Panc1 (cell line): ENCODE results near the gene MEIOC. TPM values are rescaled to one million over a fixed set of nuclear protein-coding genes. Genes with fewer than 3 reads are reported as not detected.

Source experiments
- ATAC-seq: fragments of 200-7000 bp; cut with Tn5 transposase; 2 replicates; pipeline ENCODE4 v1.9.1; 2020; ENCODE audit warnings: mild to moderate bottlenecking, moderate library complexity
- BruUV-seq: library from RNA; stranded (reverse); fragments of 400-500 nt; replicated peaks from 2 replicates; lab custom pipeline; 2021; lab: Mats Ljungman, UMichigan
- CTCF ChIA-PET: fragments of 300-600 bp; sonication (Branson Sonifier 250); formaldehyde crosslinking; loops from one replicate; lab custom pipeline; 2022; ENCODE audit warnings: antibody characterized with exemption; lab: Charles Lee
- POLR2A ChIA-PET: fragments of 300-600 bp; sonication (Branson Sonifier 250); formaldehyde crosslinking; loops from one replicate; lab custom pipeline; 2022; ENCODE audit warnings: antibody characterized with exemption; lab: Charles Lee
- DNase-seq: peaks from one replicate; pipeline ENCODE4 v3.0.0-alpha.2; 2010; ENCODE audit warnings: low read depth, low spot score
- H3K27ac ChIP-seq: 2 replicates; pipeline ENCODE4 v1.5.1; 2011; ENCODE audit warnings: mild to moderate bottlenecking, low read length, inconsistent platforms
- H3K27me3 ChIP-seq: fragments of 200-500 bp; sonication (Bioruptor generic); 2 replicates; pipeline ENCODE4 v1.6.0; 2014; ENCODE audit warnings: low read length, inconsistent platforms; ENCODE audit not compliant: control insufficient read depth, insufficient read depth
- H3K36me3 ChIP-seq: fragments of 200-500 bp; sonication (Bioruptor generic); 2 replicates; pipeline ENCODE4 v1.5.1; 2014; ENCODE audit warnings: inconsistent platforms, mild to moderate bottlenecking, low read length, moderate library complexity; ENCODE audit not compliant: control insufficient read depth, insufficient read depth
- H3K4me1 ChIP-seq: 2 replicates; pipeline ENCODE4 v1.5.1; 2011; ENCODE audit warnings: inconsistent platforms, mild to moderate bottlenecking, low read length, moderate library complexity; ENCODE audit not compliant: control insufficient read depth, insufficient read depth
- H3K4me3 ChIP-seq, 2 experiments: 2 replicates each; pipeline ENCODE4 v1.5.1; 2011 to 2012; ENCODE audit warnings: low read depth in 2 of 2, low read length in 2 of 2, mild to moderate bottlenecking in 2 of 2, inconsistent platforms in 1 of 2, moderate library complexity in 1 of 2
- H3K9me3 ChIP-seq: fragments of 200-500 bp; sonication (Bioruptor generic); 2 replicates; pipeline ENCODE4 v1.5.1; 2014; ENCODE audit warnings: low read depth, mild to moderate bottlenecking, inconsistent platforms, low read length, moderate library complexity; ENCODE audit not compliant: control insufficient read depth, insufficient read depth
- POLR2AphosphoS5 ChIP-seq: IDR thresholded peaks from 2 replicates; pipeline ENCODE4 v1.6.1; 2012; ENCODE audit warnings: mild to moderate bottlenecking, low read depth, low read length, moderate library complexity
- SIN3A ChIP-seq: IDR thresholded peaks from 2 replicates; pipeline ENCODE4 v1.6.1; 2012; ENCODE audit warnings: low read depth, mild to moderate bottlenecking, low read length, moderate library complexity, borderline replicate concordance; ENCODE audit not compliant: insufficient read depth
- TCF7L2 ChIP-seq: IDR thresholded peaks from 2 replicates; pipeline ENCODE4 v1.6.1; 2011; ENCODE audit warnings: mild to moderate bottlenecking, low read depth, low read length, inconsistent platforms
- in situ Hi-C: cut with HindIII; loops from 2 replicates; pipeline ENCODE4 v1.10.0; 2016; ENCODE audit warnings: low sequenced_read_pairs, low pct_unique_long_range_greater_than_20kb
- intact Hi-C: fragments of 100-400 bp; cut with micrococcal nuclease; formaldehyde crosslinking; loops from one replicate; pipeline ENCODE4 v1.10.0; 2022; ENCODE audit not compliant: unreplicated experiment
- total RNA-seq: library from RNA; stranded (reverse); gene quantifications from one replicate; pipeline ENCODE4 v1.2.1, GENCODE V29; 2021; ENCODE audit not compliant: unreplicated experiment
- TF ChIP-seq, protein P1 (sequence below): fragments of 450-650 bp; IDR thresholded peaks from 2 replicates; pipeline ENCODE4 v1.5.1; 2017; ENCODE audit warnings: mild to moderate bottlenecking
- TF ChIP-seq, protein P2 (sequence below), 2 experiments: IDR thresholded peaks; 2 replicates each; pipeline ENCODE4 v1.6.1; 2011 to 2012; ENCODE audit warnings: low read depth in 2 of 2, control low read depth in 1 of 2, low read length in 1 of 2, mild to moderate bottlenecking in 1 of 2, moderate library complexity in 1 of 2; ENCODE audit not compliant: insufficient read depth in 1 of 2

Gene MEIOC
- total RNA-seq, 1 experiment from 2014 or later = 0.82 TPM

DNA sequence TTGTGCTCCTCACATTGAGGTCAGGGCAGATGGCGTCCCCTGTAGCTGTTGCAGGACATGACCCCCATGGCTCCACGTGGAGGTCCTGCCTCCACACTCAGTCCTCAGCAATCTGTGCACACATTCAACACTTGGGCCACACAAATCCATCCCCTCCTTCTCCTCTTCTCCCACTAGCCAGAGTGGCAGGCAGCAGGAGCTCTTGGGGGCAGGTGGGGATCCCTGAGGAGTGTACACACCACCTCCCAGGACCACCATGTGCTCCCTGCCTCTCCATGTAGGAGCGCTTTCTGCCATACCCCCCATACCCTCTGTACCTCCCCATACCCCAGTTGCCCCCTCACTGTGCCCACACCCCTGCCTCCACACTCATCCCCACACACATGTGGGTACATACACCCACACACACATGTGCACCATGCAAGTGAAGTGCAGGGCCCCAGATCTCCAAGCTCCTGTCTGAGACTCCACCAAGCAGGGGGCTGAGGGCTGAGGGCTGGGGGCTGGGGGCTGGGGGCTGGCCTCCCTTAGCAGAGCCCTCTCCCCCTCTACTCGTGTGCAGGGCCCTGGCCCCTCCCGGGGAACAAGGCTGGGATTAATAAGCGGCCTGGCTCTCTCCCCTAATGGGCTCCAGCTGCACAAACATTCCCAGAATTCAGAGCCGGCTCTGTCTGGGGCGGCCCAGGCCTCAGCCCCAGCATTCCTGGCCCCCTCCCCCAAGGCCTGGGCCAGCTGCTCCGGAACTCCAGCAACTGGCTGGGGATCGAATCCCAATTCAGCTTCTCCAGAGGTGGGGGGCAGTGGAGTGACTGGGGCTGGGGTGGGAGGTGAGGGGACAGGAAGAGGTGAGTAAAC lies 48.2 kb upstream of the MEIOC start:
- Histone ChIP-seq H3K27ac (no peak overlapping the region), H3K4me1 (no peaks in the 10 kb centered on the region; the same call in 1 of the 2 replicates), H3K36me3 (no peaks in the 10 kb centered on the region), H3K9me3 (no peaks in the 10 kb centered on the region), H3K27me3 (no peaks in the 10 kb centered on the region), H3K4me3 (no peak overlapping the region)
- in situ Hi-C loops (no loop called here), intact Hi-C loops (no loop called here)
- no TSS peak for BruUV-seq
- ChIA-PET CTCF (no interaction called here), POLR2A (interaction anchor here (0.6 to 0.7 kb wide), 2 partner anchors 26 to 68 kb away, joined by 5 to 10 read pairs; no protein-coding TSS in a partner anchor)
- ATAC-seq (no peak; the same call in 1 of the 2 replicates), DNase-seq (no peak)
- TF ChIP-seq POLR2AphosphoS5 (no peak), TCF7L2 (no peak), SIN3A (no peak)
- TF ChIP-seq, protein P1, sequence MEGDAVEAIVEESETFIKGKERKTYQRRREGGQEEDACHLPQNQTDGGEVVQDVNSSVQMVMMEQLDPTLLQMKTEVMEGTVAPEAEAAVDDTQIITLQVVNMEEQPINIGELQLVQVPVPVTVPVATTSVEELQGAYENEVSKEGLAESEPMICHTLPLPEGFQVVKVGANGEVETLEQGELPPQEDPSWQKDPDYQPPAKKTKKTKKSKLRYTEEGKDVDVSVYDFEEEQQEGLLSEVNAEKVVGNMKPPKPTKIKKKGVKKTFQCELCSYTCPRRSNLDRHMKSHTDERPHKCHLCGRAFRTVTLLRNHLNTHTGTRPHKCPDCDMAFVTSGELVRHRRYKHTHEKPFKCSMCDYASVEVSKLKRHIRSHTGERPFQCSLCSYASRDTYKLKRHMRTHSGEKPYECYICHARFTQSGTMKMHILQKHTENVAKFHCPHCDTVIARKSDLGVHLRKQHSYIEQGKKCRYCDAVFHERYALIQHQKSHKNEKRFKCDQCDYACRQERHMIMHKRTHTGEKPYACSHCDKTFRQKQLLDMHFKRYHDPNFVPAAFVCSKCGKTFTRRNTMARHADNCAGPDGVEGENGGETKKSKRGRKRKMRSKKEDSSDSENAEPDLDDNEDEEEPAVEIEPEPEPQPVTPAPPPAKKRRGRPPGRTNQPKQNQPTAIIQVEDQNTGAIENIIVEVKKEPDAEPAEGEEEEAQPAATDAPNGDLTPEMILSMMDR = no peak
- TF ChIP-seq, protein P2, sequence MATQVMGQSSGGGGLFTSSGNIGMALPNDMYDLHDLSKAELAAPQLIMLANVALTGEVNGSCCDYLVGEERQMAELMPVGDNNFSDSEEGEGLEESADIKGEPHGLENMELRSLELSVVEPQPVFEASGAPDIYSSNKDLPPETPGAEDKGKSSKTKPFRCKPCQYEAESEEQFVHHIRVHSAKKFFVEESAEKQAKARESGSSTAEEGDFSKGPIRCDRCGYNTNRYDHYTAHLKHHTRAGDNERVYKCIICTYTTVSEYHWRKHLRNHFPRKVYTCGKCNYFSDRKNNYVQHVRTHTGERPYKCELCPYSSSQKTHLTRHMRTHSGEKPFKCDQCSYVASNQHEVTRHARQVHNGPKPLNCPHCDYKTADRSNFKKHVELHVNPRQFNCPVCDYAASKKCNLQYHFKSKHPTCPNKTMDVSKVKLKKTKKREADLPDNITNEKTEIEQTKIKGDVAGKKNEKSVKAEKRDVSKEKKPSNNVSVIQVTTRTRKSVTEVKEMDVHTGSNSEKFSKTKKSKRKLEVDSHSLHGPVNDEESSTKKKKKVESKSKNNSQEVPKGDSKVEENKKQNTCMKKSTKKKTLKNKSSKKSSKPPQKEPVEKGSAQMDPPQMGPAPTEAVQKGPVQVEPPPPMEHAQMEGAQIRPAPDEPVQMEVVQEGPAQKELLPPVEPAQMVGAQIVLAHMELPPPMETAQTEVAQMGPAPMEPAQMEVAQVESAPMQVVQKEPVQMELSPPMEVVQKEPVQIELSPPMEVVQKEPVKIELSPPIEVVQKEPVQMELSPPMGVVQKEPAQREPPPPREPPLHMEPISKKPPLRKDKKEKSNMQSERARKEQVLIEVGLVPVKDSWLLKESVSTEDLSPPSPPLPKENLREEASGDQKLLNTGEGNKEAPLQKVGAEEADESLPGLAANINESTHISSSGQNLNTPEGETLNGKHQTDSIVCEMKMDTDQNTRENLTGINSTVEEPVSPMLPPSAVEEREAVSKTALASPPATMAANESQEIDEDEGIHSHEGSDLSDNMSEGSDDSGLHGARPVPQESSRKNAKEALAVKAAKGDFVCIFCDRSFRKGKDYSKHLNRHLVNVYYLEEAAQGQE (IDR thresholded peaks at IDR 0.05; ENCODE audit: insufficient read depth in 1 of 2, low read depth in 2 of 2, low read length in 1 of 2) = no peak

DNA sequence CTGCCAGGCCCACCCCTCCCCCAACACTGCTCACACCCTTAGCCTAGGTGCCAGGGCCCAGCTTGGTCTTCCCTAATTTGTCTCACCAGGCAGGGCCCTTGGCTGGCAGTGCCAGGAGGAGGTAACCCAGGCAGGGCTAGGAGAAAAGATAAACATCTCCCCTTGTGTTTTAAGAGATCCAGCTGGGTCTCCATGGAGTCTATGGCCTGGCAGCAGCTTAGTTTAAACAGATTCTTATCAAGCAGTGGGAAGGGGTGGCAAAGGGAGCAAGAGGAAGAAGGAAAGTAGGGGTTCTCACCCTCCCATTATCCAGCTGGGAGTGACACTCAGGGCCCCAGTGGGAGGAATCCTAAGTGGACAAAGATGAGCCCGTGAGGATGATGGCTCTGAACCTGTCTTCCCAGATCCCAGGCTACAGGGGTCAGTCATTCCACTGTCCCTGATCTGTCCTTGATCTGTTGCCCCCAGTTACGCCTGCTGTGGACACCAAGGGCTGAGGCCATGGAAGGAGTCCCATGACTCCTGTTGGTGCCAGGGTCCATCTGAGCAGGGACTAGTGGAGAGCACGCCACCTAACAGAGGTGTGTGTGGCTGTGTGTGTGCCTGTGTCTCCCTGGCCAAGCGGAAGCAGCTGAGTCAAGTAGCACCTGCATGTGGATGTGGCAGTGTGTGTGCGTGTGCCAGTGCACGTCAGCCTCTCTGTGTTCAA lies 47.4 kb upstream of the MEIOC start:
- H3K4me3 ChIP-seq = no peak overlapping the region
- intact Hi-C loops (no loop called here), in situ Hi-C loops (no loop called here)
- DNase-seq = no peak
- H3K4me1 ChIP-seq = no peaks in the 10 kb centered on the region; the same call in 1 of the 2 replicates
- ATAC-seq = no peak; the same call in 1 of the 2 replicates
- TF ChIP-seq TCF7L2 (no peak), POLR2AphosphoS5 (no peak)
- POLR2A ChIA-PET = interaction anchor here (0.7 kb wide), 1 partner anchor 26 kb away, joined by 5 read pairs; no protein-coding TSS in a partner anchor
- no peaks in the 10 kb centered on the region for H3K27me3 ChIP-seq
- CTCF ChIA-PET = no interaction called here
- BruUV-seq = no TSS peak
- H3K27ac ChIP-seq = no peak overlapping the region
- H3K9me3 ChIP-seq = no peaks in the 10 kb centered on the region
- no peaks in the 10 kb centered on the region for H3K36me3 ChIP-seq
